ENCODE measurements around the gene THEMIS. TPM values are rescaled to one million over a fixed set of nuclear protein-coding genes. Genes with fewer than 3 reads are reported as not detected.
"Not testable (repeated sequence)": the region's sequence is repeated elsewhere in the genome, so short reads cannot be mapped to it uniquely, and the experiment has no call there.

THEMIS gene
- total RNA-seq, 1 donor from 2014 or later = 0.10 TPM

- no peak for DNase-seq
These were observed 182.2 kb downstream of the THEMIS start for GRCh38 chr6:127718694-127719093.

DNA sequence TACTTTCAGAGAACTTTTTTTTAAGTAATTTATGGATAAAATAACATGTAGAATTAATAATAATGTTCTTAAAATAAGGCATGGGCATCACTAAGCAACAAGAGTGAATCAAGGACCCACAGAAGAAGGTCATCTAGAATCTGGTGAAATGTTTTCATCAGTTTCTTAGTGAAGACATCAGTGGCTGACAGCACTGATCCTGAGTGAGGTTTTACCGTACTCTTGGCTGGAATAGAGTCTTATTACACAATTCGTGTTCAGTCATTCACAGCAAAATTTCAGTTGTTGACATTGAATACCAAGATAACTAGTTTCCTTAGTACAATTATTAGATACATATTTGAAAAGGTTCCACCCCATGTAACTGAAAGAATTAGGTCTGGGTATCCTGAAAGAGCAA, 183.5 kb downstream of the THEMIS start:
- DNase-seq = no peak

GRCh38 chr6:127716465-127716864, 184.4 kb downstream of the THEMIS start:
- peak; percentile 4 for DNase-seq

DNA sequence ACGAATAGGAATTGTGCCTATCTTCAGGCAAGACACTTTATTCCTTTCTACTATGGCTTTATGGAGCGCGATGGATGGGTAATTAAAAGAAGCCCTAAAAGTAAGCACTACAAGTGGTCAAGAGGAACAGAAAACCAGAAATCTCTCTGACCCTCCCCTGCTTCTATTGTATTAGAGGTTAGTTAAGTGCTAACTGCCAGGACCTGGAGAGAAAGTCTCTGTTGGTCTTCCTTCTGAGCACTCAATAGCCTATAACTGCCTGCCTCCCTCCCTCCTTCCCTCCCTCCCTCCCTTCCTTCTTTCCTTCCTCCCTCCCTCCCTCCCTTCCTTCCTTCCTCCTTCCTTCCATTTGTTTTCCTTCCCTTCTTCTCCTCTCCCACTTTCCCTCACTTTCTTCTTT, 190.2 kb downstream of the THEMIS start:
- no peak for DNase-seq

- DNase-seq = no peak
These were observed 194.6 kb downstream of the THEMIS start for GRCh38 chr6:127706216-127706615.

- no peak for DNase-seq
These were observed 205.8 kb downstream of the THEMIS start for GRCh38 chr6:127695108-127695507.

DNA sequence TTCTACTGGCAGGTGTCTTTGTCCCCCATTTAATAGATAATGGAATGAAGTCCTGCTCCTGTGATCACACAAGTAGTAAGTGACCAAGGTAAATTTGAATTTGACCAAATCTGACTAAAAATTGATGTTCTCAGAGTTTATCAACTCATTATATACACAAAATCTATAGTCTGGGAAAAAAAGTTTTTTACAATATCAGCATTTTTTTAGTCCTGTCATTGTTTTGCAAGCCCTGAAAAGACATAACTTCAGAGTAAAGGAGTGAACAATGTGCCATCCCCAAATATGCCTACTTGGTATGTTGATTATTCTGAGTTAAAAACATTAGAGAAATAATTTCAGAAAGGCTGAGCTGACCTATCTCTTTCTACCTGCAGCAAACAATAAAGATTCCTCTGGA, 209.7 kb downstream of the THEMIS start:
- DNase-seq = no peak

DNA sequence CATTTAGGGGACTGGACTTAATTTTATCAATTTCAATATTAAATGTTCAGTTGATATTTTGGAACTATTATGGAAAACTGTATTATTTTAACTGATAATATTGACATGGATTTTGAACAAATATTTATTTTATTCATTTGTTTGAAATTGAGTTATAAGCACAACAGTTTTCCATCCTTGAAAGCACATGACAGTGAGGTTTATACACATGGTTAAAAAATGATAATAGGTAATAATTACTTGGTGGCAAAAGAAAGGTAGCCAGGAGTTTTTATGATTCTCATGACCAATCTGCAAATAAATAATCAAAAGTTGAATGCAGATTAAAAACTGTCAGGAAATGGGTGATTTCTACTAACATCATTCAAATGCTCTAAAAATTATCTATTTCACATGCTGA, 210.3 kb downstream of the THEMIS start:
- no peak for DNase-seq

GRCh38 chr6:127690092-127690491, 210.8 kb downstream of the THEMIS start:
- DNase-seq = no peak

GRCh38 chr6:127687490-127687889, 213.4 kb downstream of the THEMIS start:
- DNase-seq = not testable (repeated sequence)

DNA sequence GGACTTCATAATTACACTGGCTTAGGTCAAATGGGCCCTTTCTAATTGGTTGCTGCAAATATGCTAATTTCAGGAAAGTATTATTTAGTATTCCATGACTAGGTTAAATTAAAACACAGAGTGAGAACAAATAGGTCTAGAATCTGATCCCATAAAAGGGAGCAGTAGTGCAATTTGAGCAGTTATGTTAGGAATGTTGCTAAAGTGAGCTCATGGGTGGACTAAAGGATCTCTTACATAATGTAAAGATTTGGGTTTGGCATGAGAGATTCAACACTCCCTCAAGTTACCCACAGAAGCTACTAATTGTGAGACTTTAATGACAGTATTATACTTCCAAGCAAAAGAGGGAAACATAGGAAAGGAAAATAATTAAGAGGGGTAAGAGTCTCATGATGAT, 214.8 kb downstream of the THEMIS start:
- no peak for DNase-seq

DNA sequence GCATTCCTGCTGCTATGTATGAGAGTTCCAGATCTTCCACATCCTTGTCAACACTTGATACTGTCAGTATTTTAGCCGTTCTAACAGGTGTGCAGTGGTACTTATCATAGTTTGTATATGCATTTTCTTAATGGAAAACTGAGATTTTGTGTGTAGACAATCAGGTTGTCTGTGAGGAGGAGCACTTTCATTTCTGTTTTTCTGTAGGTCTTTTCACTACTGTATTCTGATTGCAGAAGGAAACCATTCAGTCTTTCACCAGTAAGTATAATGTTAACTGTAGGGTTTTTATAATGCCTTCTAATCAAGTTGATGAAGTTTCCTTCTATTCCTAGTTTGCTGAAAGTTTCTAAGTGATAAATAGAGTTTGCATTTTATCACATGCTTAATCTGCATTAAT, 216.4 kb downstream of the THEMIS start:
- no peak for DNase-seq

Small RNA genes lying within 50 kb of the gene (small RNA-seq; reads per million reads assigned to genes)
- gene MRPS17P5 (ENCODE audit: low replicate concordance) = not detected

Measured in skin of body (tissue), 3 donors.